Forelimb muscle (tissue), 1 donor: ENCODE data around the gene SAG. TPM values are rescaled to one million over a fixed set of nuclear protein-coding genes. Genes with fewer than 3 reads are reported as not detected.

Source experiments
- DNase-seq: peaks from one replicate; pipeline ENCODE4 v3.0.0-alpha.2; 2013; ENCODE audit warnings: low read depth
- polyA plus RNA-seq: library from polyadenylated mRNA; unstranded; fragments of 120-200 nt; gene quantifications from one replicate; pipeline ENCODE4 v1.2.1, GENCODE V29; 2013; ENCODE audit not compliant: insufficient read length

Gene SAG
- 0.10 TPM for polyA plus RNA-seq

- no peak for DNase-seq
Observed at GRCh38 chr2:233307565-233307964, at the start of gene SAG. TSS of gene SAG (plus strand) at chr2:233307816. CDS start at chr2:233309190, 1,374 bp downstream.

GRCh38 chr2:233258211-233258610 lies 49.4 kb upstream of the SAG start:
- DNase-seq, result no peak

DNA sequence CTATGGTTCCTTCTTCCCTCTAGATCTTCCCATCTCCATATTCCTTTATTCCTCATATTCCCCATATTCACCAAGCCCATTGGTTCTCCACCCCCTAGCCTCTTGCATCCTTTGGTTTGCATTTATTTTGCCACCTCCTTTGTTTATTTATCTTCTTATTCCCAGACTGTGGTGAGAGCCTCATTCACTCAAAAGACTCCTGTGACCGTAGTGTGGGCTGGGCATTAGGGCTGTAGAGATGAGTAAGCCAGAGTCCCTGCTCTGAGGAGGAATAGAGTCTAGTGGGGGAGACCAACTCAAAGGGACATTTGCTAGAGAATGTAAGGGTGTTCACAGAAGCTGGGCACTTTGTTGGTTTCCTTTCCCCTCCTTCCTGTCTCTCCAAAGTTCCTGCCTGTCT lies 47.9 kb upstream of the SAG start:
- DNase-seq, result no peak

DNA sequence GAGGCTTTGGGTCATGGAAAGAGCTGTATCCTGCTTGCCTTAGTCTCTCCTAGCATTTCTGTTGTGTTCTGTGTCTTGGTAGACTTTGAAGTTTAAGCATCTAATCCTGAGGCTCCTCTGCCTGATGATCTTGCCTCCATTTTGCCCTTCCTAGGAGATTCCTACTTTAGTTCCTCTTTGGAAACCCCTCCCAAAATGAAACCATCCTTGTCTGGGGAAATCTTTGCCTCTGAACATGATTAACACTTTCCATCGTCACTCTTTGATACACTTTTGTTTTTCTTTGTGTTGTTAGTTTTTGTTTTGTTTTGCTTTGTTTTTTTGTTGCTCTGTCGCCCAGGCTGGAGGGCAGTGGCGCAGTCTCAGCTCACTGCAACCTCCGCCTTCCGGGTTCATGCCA lies 47.0 kb upstream of the SAG start:
- no peak for DNase-seq

GRCh38 chr2:233261819-233262555 lies 45.6 kb upstream of the SAG start:
- DNase-seq, result no peak

DNA sequence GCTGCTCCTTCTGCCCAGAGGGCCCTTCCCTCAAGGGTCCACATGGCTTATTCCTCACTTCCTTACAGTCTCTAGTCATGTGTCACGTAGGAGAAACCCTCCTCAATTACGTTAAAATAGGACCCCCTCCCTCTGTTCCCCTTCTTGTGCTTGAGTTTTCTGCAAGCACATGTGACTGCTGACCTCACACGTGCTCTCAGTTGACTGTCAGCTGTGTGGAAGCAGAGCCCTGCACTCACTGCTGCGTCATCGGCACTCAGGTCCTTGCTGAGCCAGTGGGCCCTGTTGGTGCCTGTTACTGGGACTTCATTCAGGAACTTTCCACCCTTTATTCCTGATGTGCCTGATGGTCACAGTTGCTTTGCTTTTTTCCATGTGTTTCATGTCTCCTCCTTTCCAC lies 45.1 kb upstream of the SAG start:
- DNase-seq, result no peak

DNA sequence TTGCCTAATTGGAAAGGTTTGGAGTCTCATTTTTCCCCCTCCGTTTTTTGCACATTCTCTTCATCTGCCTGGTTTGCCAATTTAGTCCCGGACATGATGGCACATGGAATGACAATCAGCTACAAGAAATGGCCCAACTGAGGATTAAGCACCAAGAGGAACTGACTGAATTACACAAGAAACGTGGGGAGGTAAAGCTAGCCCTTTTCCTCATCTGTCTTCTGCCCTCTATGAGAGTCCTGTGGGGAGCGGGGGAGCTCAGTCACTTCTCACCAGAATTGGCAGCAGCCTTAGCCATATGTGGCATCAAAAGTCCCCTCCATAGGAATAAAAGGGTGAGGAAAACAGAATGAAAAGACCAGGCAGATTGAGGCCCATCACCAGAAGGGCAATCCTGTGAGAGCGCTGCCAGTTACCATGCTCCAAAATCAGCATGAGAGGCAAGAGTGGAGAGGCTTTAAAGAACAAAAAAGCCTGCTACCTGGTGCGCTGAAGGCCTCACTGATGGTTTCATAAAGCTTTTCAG lies 44.5 kb upstream of the SAG start:
- DNase-seq, result no peak

GRCh38 chr2:233264667-233265066 lies 42.9 kb upstream of the SAG start:
- DNase-seq, result no peak

DNA sequence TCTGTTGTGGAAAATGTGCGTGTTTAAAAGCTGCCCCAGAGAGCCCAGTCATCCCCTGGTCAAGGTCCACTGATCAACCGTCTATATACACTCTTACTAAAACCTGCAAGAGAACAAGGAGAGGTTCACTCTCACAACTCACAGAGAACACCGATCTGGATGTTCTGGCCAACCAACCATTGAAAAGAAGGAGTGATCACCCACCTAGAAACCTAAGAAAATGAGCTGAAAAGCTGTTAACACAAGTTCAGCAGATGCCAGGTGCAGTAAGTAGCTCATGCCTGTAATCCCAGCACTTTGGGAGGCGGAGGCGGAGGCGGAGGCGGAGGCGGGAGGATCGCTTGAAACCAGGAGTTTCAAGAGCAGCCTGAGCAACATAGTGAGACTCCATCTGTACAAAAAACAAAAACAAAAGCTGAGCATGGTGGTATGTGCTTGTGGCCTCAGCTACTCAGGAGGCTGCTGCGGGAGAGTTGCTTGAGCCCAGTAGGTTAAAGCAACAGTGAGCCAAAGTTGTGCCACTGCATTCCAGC lies 41.7 kb upstream of the SAG start:
- DNase-seq, result no peak

- DNase-seq, result no peak
Observed at GRCh38 chr2:233266481-233266880, 41.1 kb upstream of the SAG start.

DNA sequence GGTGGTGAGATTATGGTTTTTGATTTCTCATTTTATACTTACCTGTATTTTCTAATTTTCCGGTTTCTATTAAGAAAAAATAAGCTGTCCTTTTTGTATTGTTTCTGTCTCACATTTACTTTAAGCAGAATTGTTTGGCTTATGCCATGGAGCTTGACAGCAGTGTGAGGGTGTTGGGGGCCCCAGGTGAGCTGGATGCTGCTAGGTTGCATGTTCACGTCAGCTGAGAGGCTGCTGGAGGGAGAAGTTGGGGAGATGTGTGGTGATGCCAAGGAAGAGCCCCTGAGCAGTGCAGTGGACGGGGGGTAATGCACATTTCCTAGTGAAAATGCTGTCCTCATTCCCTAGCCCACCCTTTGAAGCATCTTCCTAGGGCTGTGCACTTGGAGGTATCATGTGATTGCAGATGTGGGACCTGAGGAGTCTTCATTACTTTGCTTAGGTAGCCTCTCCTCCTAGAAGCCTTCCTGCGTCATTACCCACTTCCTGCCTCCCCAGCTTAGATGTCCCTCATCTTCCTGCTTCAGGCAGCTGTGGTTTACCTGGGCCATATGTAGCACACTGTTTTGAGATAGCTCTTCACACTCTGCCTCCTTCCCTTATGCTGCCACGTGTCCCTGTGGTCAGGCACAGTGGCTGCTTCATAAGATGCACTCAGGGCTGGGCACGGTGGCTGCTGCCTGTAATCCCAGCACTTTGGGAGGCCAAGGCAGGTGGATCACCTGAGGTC lies 39.9 kb upstream of the SAG start:
- no peak for DNase-seq

- no peak for DNase-seq
Observed at GRCh38 chr2:233270366-233270765, 37.2 kb upstream of the SAG start.

- no peak for DNase-seq
Observed at GRCh38 chr2:233270951-233271350, 36.7 kb upstream of the SAG start.

DNA sequence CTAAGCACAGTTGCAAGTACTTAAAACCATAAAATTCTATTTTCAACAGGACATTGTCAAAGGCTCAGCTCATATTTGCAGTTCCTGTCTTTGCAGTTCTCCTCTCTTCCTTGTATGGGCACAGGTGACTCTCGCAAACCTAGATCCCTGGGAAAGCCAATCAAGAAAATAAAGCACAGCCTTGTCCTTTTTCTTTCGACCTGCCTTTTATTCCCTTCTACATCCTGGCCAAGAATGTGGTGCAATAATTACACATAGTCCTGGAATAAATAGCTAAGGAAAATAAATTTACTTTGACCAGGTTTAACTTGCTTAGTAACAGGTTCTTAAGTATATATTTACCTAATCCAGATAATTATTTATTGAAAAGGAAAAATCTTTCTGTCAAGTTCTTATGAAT lies 35.9 kb upstream of the SAG start:
- no peak for DNase-seq

GRCh38 chr2:233273120-233273519 lies 34.5 kb upstream of the SAG start:
- no peak for DNase-seq

GRCh38 chr2:233275223-233275622 lies 32.4 kb upstream of the SAG start:
- no peak for DNase-seq

GRCh38 chr2:233278921-233279320 lies 28.7 kb upstream of the SAG start:
- no peak for DNase-seq

DNA sequence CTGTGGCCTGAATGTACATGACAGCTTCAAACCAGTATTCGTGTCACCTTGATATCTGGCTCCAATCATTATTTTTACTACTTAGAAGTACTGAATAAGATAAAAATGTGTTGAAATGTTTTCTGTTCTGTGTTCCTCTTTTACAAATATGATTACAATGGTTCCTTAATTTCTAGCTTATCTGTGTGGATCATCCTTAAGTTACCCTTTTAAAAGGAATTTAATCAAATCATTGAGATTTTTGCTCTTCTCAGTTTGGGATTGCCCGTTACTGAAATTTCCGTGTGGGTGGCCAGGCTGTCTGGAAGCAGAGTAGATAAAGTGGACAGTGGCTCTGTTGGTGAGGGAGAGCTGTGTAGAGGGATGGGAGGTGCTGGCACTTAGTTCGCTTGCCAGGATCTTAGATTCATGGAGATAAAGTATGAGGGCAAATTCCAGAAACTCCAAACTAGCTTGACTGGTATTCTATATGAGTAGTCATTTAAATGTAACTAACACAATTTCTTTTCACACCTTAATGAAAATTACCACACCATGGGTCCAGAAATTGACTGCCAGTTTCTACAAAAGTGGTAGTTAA lies 27.4 kb upstream of the SAG start:
- DNase-seq, result no peak

- no peak for DNase-seq
Observed at GRCh38 chr2:233281553-233281952, 26.1 kb upstream of the SAG start.

DNA sequence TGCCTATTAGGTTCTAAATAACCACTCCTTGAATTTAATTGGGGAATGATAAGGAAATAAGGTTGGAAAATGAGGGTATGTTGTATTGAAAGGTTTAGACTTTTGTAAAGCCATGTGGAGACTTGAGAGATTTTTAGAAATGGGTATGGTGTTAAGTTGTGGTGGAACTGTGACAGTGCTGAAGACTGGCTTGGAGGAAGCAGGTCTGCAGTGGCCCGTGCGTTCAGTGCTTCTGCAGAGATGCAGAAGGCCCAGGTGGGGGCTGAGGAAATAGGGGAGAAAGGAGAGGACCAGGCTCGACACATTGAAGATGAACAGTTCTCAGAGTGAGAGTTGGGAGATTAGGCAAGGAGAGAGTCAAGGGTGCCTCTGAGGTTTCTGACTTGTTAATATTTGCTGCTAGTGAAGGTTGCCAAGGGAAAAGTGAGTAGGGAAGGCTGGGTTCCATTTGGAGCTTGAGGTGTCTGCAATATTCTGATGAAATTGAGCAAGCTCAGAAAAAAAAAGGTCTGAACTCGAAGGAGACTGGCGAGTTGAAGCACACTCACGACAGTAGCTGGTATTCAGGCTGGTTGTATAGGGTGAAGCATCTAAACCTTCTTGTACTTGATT lies 25.5 kb upstream of the SAG start:
- DNase-seq, result no peak

- DNase-seq, result no peak
Observed at GRCh38 chr2:233285921-233286320, 21.7 kb upstream of the SAG start.

- DNase-seq, result no peak
Observed at GRCh38 chr2:233287871-233288270, 19.7 kb upstream of the SAG start.
